GM19239 (cell line): ENCODE results near the gene HS6ST3.
"Not testable (repeated sequence)": the region's sequence is repeated elsewhere in the genome, so short reads cannot be mapped to it uniquely, and the experiment has no call there.

Source experiments
- DNase-seq: peaks from one replicate; pipeline ENCODE4 v3.0.0; 2011; ENCODE audit warnings: low spot score; ENCODE audit not compliant: insufficient read length
- FAIRE-seq: peaks from 2 replicates; lab custom pipeline; 2011; peaks lifted over from hg19 to GRCh38; lab: Jason Lieb, UNC

HS6ST3 gene

DNA sequence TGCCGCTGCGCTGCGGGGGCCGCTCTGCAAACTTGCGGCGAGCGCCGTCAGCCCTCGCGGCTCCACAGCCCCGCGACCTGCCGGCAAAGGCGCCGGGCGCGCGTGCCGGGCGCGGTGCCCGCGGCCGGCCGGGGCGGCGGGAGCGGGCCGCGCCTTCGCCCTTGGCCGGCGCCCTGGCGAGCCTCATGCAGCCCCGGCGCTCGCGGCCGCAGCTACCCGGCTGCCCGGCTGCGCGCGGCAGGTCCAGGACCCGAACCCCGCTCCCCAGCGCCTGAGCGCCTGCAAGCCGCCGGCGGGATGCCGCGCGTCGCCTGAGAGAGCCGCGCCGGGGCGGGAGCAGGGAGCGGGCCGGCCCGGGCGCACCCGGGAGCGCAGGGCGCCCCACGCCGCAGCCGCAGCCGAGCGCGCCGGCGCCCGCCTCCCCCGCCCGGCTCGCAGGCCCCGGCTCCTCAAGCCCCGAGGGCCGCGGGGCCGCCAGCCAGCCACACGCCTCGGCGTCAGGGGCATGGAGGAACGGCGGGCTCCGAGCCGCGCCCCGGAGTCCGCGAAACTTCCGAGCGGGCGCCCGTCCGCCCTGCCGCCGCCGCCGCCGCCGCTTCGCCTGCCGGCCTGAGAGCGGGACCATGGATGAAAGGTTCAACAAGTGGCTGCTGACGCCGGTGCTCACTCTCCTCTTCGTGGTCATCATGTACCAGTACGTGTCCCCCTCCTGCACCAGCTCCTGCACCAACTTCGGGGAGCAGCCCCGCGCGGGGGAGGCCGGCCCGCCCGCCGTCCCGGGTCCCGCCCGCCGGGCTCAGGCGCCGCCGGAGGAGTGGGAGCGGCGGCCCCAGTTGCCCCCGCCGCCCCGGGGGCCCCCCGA is 564 bp downstream of the HS6ST3 start:
- DNase-seq, result peak; percentile 40
- FAIRE-seq, result no peak

- FAIRE-seq, result no peak
- DNase-seq, result no peak
These were observed 1.5 kb downstream of the HS6ST3 start for GRCh38 chr13:96091164-96092117.

GRCh38 chr13:96093296-96094006 is 3.5 kb downstream of the HS6ST3 start:
- DNase-seq (no peak), FAIRE-seq (no peak)

DNA sequence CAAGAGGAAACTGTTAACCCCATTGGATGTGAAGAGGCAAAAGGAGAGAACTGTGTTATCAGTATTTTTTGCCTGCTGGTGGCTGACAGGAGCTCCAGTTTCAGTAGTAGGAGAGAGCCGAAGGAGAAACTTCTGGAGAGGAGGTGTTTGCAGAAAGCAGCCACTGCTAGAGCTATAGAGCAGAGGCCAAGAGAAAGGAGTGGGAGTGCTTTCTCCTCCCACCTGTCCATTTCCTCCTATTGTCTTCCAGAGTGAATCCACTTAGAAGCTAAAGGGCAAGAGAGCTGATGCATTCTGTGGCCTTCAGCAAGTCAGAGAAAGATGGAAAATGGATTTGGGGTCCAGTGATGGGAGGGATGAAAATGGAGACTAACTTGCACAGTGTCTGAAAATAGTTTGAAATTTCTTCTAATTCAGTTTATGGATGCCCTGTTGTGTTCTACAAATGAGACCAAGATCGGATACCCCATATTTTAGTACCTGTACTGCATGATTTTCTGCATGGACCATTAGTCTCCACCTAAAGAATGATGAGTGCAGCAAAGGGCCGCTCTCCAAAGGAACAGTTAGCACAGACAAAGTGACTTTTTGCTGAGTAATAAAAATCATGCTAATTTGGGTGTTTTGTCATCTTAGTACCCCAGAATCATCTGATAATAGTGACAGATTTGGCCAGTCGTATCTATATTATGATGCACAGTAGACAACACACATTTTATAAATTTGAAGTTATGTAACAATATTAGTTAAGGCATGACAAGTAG is 10.7 kb downstream of the HS6ST3 start:
- FAIRE-seq, result no peak
- DNase-seq, result no peak

DNA sequence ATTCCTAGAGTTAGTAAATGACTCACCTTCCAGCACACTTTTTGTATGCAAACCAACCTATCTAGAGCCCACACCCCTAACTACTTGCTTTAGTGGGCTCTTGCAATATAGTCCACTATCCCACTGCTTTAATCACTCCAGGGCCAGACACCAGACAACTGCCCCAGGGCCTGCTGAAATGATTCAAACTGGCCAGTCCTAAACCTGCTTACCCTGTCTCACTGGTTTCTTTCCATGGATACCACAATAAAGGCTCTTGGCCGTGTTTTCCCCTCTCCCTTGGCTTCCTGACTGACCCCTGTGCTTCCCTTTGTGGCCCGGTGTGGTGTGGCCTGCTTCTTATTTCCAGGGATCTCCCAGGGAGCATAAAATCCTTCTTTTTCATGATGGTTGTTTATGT is 14.6 kb downstream of the HS6ST3 start:
- FAIRE-seq (no peak), DNase-seq (no peak)

DNA sequence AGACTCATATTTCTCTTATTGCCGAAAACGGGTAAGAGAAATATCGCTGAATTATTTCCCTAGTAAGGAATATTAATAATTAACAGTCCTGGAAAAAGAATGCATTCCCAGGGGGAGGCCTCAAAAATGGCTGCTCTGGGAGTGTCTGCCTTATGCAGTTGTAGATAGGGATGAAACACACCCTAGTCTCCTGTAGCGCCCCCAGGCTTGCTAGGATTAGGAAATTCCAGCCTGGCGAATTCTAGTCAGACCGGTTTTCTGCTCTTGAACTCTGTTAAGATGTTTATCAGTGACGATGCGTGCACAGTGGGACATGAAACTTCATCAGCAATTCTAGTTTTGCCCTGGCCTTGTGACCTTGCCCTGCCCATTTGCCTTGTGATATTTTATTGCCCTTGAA is 18.2 kb downstream of the HS6ST3 start:
- not testable (repeated sequence) for DNase-seq, FAIRE-seq

GRCh38 chr13:96109125-96109524 is 19.2 kb downstream of the HS6ST3 start:
- DNase-seq (no peak), FAIRE-seq (no peak)

- no peak for FAIRE-seq
- no peak for DNase-seq
These were observed 23.0 kb downstream of the HS6ST3 start for GRCh38 chr13:96112936-96113335.

- not testable (repeated sequence) for DNase-seq, FAIRE-seq
These were observed 25.5 kb downstream of the HS6ST3 start for GRCh38 chr13:96115368-96115767.

DNA sequence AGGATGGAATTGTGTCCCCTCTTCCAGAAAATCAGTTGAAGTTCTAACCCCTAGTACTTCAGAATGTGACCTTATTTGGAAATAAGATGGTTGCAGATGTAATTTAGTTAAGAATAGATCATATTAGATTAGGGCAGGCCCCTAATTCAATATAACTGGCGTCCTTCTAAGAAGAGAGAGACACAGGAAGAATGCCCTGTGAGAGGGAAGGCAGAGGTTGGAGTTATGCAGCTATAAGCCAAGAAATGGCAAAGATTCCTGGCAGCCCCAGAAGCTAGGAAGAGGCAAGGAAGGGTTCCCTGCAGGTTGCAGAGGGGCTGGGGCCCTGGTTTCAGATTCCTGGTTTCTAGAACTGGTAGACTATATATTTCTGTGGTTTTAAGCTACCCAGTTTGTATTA is 30.0 kb downstream of the HS6ST3 start:
- no peak for FAIRE-seq
- DNase-seq, result no peak

DNA sequence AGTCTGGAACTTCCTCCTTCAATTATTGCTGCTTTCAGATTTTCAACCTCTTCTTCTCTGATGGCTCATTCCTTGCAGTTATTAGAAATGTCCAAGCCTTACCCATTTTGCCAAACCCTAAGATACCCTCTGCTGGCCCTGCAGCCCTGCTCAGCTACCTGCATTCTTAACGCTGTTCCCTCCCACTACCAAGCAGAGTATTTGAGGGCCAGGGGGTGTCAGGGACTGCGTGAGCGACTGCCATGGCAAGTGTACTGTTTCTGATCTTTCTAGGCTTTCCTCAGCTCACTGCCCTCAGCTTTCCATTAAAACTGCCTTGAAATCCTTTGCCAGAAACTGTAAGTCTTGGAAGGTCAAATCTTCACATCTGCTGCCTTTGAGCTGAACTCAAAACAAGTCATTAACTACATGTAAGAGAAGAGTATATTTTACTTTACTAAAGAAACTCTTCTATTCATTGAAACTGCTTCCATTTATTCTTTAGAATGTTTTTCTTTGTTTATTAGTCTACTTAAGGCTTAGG is 41.0 kb downstream of the HS6ST3 start:
- DNase-seq (no peak), FAIRE-seq (no peak)

- FAIRE-seq, result no peak
- DNase-seq, result no peak
These were observed 51.1 kb downstream of the HS6ST3 start for GRCh38 chr13:96141032-96141431.

- DNase-seq, result no peak
- no peak for FAIRE-seq
These were observed 69.8 kb downstream of the HS6ST3 start for GRCh38 chr13:96159725-96160124.

DNA sequence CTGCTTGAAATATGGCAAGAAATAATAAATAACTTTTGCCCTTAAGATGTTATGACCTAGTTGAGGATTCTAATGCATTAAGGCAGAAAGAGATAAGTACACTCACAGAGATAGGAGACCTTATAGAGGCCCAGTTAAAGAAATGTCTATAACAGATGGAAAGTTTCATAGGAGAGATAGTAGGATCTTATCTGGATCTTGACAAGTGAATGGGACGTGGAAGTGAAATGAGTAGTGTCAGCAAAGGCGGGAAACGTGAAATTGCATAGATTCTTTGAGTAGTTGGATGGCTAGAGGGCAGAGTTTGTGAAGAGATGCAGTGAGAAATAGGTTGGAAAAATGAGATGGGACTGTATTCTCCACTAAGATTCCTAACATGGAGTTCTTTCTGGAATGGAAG is 71.2 kb downstream of the HS6ST3 start:
- DNase-seq, result no peak
- no peak for FAIRE-seq

DNA sequence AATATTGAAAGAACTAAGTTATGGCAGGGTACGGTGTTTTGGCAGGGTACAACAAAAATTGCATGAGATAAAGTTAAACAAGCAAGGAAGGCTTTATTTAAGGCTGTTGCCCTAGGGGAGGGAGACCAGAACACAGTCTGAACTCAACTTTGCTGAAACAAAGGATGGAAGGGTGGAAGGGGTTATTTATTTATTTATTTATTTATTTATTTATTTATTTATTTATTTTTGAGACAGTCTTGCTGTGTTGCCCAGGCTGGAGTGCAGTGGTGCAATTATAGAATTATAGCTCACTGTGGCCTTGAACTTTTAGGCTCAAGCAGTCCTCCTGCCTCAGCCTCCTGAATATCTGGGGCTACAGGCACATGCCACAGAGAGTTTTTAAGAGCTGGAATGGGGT is 75.9 kb downstream of the HS6ST3 start:
- no peak for FAIRE-seq
- DNase-seq, result no peak

DNA sequence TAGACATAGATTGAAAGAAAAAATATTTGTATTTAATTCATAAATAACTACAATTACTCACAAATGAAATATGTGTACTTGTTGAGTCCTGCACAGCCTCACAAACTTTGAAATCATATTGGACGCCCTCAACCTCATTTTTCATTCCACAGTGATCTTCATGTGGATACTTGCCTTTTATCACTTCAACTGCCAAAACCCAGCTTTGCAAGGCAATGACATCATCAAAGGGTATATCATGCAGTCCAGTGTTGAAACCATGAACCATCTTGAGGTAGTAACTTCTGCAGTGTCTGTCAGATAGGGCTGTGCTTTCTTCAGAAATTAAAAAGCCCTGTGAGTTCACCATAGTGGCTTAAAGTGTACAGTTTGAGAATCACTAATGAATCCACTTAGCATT is 82.2 kb downstream of the HS6ST3 start:
- DNase-seq, result no peak
- FAIRE-seq, result no peak

- FAIRE-seq (no peak), DNase-seq (no peak)
These were observed 88.9 kb downstream of the HS6ST3 start for GRCh38 chr13:96178759-96179158.

DNA sequence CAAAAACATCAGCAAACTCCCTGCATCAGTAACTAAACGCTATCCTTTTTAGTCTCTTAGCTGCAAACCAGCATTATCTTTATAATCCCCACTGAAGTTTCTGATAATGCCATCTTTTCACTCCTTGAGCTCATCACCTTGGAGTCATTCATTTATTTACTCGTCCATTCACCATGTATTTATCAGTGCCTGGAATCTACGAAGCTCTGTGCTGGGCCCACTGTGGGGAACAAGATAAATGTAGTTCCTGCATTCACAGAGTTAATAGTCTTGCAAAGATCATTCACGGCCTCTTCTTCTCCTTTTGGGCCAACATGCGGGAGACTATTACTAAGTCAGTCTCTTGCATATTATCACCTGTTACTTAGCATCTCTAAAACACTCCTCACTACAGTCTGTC is 89.4 kb downstream of the HS6ST3 start:
- DNase-seq (no peak), FAIRE-seq (no peak)

DNA sequence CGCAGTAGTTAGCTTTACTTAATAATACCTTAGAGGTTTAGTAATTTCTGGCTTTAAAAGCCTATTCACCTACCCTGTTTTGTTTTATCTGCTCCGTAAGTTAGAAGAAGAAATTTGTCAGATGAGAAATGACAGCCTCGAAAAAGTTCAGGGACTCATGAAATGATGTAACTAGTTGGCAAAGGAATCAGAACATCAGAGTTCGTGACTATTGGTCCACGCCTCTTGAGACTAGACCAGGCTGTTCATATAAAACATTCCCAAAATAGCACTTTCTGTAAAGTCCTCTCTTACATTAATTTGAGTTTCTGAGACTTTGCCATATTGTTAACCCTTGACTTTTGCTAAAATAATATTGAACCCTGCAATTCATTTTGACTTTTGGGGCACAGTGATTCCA is 92.0 kb downstream of the HS6ST3 start:
- DNase-seq, result no peak
- no peak for FAIRE-seq

- DNase-seq (no peak), FAIRE-seq (no peak)
These were observed 95.9 kb downstream of the HS6ST3 start for GRCh38 chr13:96185818-96186217.
